Activated T-cell treated with anti-CD3 and anti-CD28 coated beads for 24 hours (primary cell): ENCODE data around the gene KSR1.
A peak's percentile ranks its signal among the peaks of the same experiment; 100 is the strongest.
"Not testable (repeated sequence)": the region's sequence is repeated elsewhere in the genome, so short reads cannot be mapped to it uniquely, and the experiment has no call there.

ENCODE experiments used
- DNase-seq: peaks from one replicate; pipeline ENCODE4 v3.0.0-alpha.2; 2020; ENCODE audit warnings: low read depth

KSR1 gene

GRCh38 chr17:27634776-27635175 is 178.5 kb downstream of the KSR1 start:
- DNase-seq, result no peak

GRCh38 chr17:27635275-27635823 is 179.1 kb downstream of the KSR1 start:
- no peak for DNase-seq

GRCh38 chr17:27636005-27636520 is 179.8 kb downstream of the KSR1 start:
- not testable (repeated sequence) for DNase-seq

- DNase-seq, result not testable (repeated sequence)
Measured at GRCh38 chr17:27637818-27638217, 181.6 kb downstream of the KSR1 start.

- DNase-seq, result not testable (repeated sequence)
Measured at GRCh38 chr17:27638415-27638914, 182.2 kb downstream of the KSR1 start.

GRCh38 chr17:27640790-27641189 is 184.5 kb downstream of the KSR1 start:
- DNase-seq, result no peak

- no peak for DNase-seq
Measured at GRCh38 chr17:27644586-27644985, 188.3 kb downstream of the KSR1 start.

- not testable (repeated sequence) for DNase-seq
Measured at GRCh38 chr17:27645621-27646020, 189.4 kb downstream of the KSR1 start.

GRCh38 chr17:27646232-27646631 is 190.0 kb downstream of the KSR1 start:
- no peak for DNase-seq

GRCh38 chr17:27647765-27648164 is 191.5 kb downstream of the KSR1 start:
- DNase-seq, result no peak

GRCh38 chr17:27649111-27649571 is 192.9 kb downstream of the KSR1 start:
- DNase-seq, result not testable (repeated sequence)

- no peak for DNase-seq
Measured at GRCh38 chr17:27649929-27650328, 193.7 kb downstream of the KSR1 start.

- DNase-seq, result no peak
Measured at GRCh38 chr17:27650836-27651235, 194.6 kb downstream of the KSR1 start.

- DNase-seq, result peak; percentile 52
Measured at GRCh38 chr17:27651411-27652345, 195.4 kb downstream of the KSR1 start.

- DNase-seq, result not testable (repeated sequence)
Measured at GRCh38 chr17:27653449-27653971, 197.3 kb downstream of the KSR1 start.

GRCh38 chr17:27654136-27654535 is 197.9 kb downstream of the KSR1 start:
- no peak for DNase-seq

GRCh38 chr17:27654654-27655524 is 198.6 kb downstream of the KSR1 start:
- DNase-seq, result peak; percentile 58

GRCh38 chr17:27655525-27656111 is 199.4 kb downstream of the KSR1 start:
- DNase-seq, result not testable (repeated sequence)

GRCh38 chr17:27656620-27657019 is 200.4 kb downstream of the KSR1 start:
- not testable (repeated sequence) for DNase-seq

GRCh38 chr17:27657620-27658019 is 201.4 kb downstream of the KSR1 start:
- no peak for DNase-seq

GRCh38 chr17:27659683-27660082 is 203.4 kb downstream of the KSR1 start:
- DNase-seq, result no peak
